Heart left ventricle (tissue), 13 donors: ENCODE data around the gene ADAT1.

Experiments used
- POLR2A ChIP-seq, 2 donors: fragments of 450-650 bp; IDR thresholded peaks; one replicate each; pipeline ENCODE4 v1.6.1; 2017; ENCODE audit warnings: antibody characterized with exemption in 2 of 2, mild to moderate bottlenecking in 2 of 2, moderate library complexity in 2 of 2
- TF ChIP-seq, protein P1 (sequence below), 12 donors: fragments of 200-600 bp; sonication (generic) in 4 of 12; IDR thresholded peaks; one replicate each; pipeline versions ENCODE4 v1.5.0 to v1.8.0; 2018 to 2022; ENCODE audit warnings: antibody characterized with exemption in 12 of 12, mild to moderate bottlenecking in 5 of 12
- donor health status: ischemic (EF 13 %, LVEDD 7.1; RV severe dilation, severe dysfunction).
- donor health status: DM: no; HTN: yes; CAD: no.
- donor health status: DM: no; HTN: no; CAD: no.
- donor health status: ischemic (EF 25% LVEDD 6.9; RV normal size, moderate dysfunction).
- donor health status: ischemic (EF 25% LVEDD 5.7; RV mildly dilated, moderate dysfunction).
- donor health status: ischemic (EF 35%, LVEDD 5.7; RV mildly dilated, moderate dysfunction).
- donor health status: nonischemic (EF 11% LVEDD 7.7; RV severe dilation, severe dysfunction).
- donor health status: DM: yes; HTN: yes; CAD: no.
- donor health status: PGD.
- donor health status: ischemic (EF 29% LVEDD 5.4; RV normal size, mild dysfunction).
- donor health status: nonischemic (EF 23%, LVEDD 6.1; RV moderate dilation, normal function).

DNA sequence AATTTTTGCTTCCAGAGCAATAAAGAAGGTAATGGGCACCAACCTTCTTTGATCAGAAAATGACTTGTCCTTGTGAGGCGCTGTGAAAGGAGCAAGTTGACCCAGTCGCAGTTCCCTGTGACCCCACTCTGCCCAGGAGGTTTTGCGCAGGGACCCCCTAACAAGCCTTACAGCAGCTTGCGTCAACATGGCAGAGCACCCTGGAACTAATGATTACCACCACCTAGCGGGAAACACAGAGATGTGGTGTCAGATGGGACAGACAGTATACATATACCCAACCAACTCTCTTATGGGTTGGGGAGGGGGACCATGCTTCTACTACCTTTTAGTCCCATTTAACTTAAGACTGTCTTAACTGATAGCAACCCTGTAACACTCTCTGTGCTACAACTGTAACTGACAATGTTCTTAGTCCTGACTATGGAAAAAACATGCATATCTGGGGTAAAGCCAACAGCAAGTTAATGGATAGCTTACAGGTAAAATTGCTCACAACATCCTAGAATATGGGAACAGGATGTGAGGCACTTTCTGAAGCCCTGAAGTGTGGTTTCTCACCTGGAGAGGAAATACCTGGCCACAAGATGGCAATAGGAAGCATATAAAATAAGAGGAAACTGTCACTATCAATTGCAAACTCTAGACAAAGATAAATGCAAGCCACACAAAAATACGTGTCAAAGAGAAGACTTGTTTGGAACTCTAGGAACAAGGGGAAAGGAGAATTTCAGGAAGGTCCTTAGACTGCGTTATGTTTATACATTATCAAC is 21.3 kb upstream of the ADAT1 start:
- TF ChIP-seq, protein P1, sequence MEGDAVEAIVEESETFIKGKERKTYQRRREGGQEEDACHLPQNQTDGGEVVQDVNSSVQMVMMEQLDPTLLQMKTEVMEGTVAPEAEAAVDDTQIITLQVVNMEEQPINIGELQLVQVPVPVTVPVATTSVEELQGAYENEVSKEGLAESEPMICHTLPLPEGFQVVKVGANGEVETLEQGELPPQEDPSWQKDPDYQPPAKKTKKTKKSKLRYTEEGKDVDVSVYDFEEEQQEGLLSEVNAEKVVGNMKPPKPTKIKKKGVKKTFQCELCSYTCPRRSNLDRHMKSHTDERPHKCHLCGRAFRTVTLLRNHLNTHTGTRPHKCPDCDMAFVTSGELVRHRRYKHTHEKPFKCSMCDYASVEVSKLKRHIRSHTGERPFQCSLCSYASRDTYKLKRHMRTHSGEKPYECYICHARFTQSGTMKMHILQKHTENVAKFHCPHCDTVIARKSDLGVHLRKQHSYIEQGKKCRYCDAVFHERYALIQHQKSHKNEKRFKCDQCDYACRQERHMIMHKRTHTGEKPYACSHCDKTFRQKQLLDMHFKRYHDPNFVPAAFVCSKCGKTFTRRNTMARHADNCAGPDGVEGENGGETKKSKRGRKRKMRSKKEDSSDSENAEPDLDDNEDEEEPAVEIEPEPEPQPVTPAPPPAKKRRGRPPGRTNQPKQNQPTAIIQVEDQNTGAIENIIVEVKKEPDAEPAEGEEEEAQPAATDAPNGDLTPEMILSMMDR (IDR thresholded peaks at IDR 0.05), result no peak
- TF ChIP-seq POLR2A (IDR thresholded peaks at IDR 0.05), result no peak
